ENCODE measurements around the gene THBS2.
"Not testable (repeated sequence)": the region's sequence is repeated elsewhere in the genome, so short reads cannot be mapped to it uniquely, and the experiment has no call there.

The THBS2 gene

DNA sequence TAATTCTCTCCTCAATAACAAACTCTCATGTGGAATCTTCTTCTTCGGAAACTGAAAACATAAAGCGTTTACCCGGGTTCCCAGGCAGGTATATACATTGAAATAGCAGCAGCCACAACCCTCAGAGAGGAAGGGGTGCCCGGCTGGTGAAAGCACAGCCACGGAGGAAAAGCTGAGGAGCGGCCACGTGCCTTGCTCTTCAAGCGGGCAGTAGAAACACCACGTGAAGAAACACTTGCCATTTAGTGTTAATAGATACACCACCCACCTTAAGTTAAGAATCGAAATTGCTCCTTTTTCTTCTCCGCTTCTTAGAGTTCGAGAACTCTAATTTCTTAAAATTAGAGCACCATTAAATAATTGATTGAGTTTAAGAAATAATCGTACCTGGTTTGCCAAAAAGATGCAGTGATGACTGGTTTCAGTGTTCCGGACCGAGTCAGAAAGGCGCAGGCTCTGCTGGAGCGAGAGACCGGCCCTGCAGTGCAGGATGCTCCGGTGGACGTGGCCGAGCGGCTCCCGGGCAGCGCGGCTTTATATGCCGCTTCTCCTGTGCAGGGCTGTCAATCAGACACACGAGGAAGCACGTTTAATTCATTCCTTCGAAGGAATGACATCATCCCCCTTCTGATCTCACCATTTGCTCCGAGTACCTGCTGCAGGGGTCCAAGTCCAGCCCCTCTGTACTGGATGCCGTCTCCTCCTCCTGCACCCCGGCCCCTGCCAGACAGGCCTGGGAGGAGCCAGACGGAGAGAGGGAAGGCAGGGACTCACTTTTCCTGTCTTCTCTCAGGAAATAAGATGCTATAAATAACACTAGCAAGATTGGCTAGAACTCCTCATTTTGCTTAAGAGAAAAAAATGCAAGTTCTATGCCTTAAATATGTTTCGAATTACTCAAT lies at the start of gene THBS2:
Gene THBS2, minus strand, starts transcription at position 510 of the 902 bp plus-strand sequence. CDS start 3,062 bp downstream, outside the sequence.
- Histone ChIP-seq H3K4me1 (ENCODE audit: control insufficient read depth, insufficient read depth, low read length) (no peaks in the 10 kb centered on the region), H3K36me3 (ENCODE audit: control insufficient read depth, insufficient read depth, low read length) (no peaks in the 10 kb centered on the region), H3K9ac (ENCODE audit: low read length) (no peak within 1 kb of the TSS), H3K27me3 (ENCODE audit: control insufficient read depth, insufficient read depth, low read length) (peaks cover 37% of the 10 kb centered on the region), H3K9me3 (ENCODE audit: control insufficient read depth, low read length) (no peaks in the 10 kb centered on the region), H3K4me3 (ENCODE audit: low read length) (no peak within 1 kb of the TSS)

DNA sequence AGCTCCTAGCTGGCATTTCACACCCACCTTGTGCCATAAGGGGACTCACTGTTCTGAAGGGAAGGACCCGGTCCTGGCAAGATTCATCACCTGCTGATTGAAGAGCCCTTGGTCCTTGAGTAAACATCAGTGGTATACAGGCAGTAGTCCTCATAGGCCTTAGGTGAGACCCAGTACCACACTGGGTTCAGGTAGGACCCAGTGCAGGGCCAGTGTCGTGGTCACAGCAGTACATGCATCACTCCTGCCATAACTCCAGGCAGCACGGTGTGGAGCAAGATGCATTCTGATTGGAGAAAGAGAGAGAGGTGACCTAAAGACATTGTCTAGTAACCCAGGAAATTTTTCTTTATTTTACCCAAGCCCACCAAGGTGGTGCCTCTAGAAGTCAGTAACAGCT lies 49.1 kb upstream of the THBS2 start:
- H3K4me3 ChIP-seq (ENCODE audit: low read length), result no peak overlapping the region
- no peak overlapping the region for H3K9ac ChIP-seq (ENCODE audit: low read length)
- no peaks in the 10 kb centered on the region for H3K4me1 ChIP-seq (ENCODE audit: control insufficient read depth, insufficient read depth, low read length)
- no peaks in the 10 kb centered on the region for H3K9me3 ChIP-seq (ENCODE audit: control insufficient read depth, low read length)
- no peaks in the 10 kb centered on the region for H3K27me3 ChIP-seq (ENCODE audit: control insufficient read depth, insufficient read depth, low read length)
- H3K36me3 ChIP-seq (ENCODE audit: control insufficient read depth, insufficient read depth, low read length), result no peaks in the 10 kb centered on the region

- no peak overlapping the region for H3K4me3 ChIP-seq (ENCODE audit: low read length)
- H3K9ac ChIP-seq (ENCODE audit: low read length), result no peak overlapping the region
- H3K27me3 ChIP-seq (ENCODE audit: control insufficient read depth, insufficient read depth, low read length), result no peaks in the 10 kb centered on the region
- H3K36me3 ChIP-seq (ENCODE audit: control insufficient read depth, insufficient read depth, low read length), result no peaks in the 10 kb centered on the region
- no peaks in the 10 kb centered on the region for H3K9me3 ChIP-seq (ENCODE audit: control insufficient read depth, low read length)
- no peaks in the 10 kb centered on the region for H3K4me1 ChIP-seq (ENCODE audit: control insufficient read depth, insufficient read depth, low read length)
Measured at GRCh38 chr6:169302255-169302654, 48.6 kb upstream of the THBS2 start.

- H3K9me3 ChIP-seq (ENCODE audit: control insufficient read depth, low read length), result no peaks in the 10 kb centered on the region
- H3K9ac ChIP-seq (ENCODE audit: low read length), result no peak overlapping the region
- H3K27me3 ChIP-seq (ENCODE audit: control insufficient read depth, insufficient read depth, low read length), result no peaks in the 10 kb centered on the region
- H3K4me3 ChIP-seq (ENCODE audit: low read length), result no peak overlapping the region
- no peaks in the 10 kb centered on the region for H3K36me3 ChIP-seq (ENCODE audit: control insufficient read depth, insufficient read depth, low read length)
- no peaks in the 10 kb centered on the region for H3K4me1 ChIP-seq (ENCODE audit: control insufficient read depth, insufficient read depth, low read length)
Measured at GRCh38 chr6:169300916-169301315, 47.3 kb upstream of the THBS2 start.

DNA sequence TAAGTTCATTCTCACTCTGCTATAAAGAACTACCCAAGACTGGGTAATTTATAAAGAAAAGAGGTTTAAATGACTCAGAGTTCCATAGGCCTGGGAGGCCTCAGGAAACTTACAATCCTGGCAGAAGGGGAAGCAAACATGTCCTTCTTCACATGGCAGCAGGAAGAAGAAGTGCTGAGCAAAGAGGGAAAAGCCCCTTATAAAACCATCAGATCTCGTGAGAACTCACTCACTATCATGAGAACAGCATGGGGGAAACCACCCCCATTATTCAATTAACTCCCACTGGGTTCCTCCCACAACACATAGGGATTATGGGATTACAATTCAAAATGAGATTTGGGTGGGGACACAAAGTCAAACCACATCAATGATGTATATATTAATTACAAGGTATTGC lies 45.0 kb upstream of the THBS2 start:
- H3K9me3 ChIP-seq (ENCODE audit: control insufficient read depth, low read length); H3K36me3 ChIP-seq (ENCODE audit: control insufficient read depth, insufficient read depth, low read length); H3K27me3 ChIP-seq (ENCODE audit: control insufficient read depth, insufficient read depth, low read length); H3K4me1 ChIP-seq (ENCODE audit: control insufficient read depth, insufficient read depth, low read length); H3K4me3 ChIP-seq (ENCODE audit: low read length); H3K9ac ChIP-seq (ENCODE audit: low read length): not testable (repeated sequence)

GRCh38 chr6:169296622-169297021 lies 43.0 kb upstream of the THBS2 start:
- Histone ChIP-seq H3K27me3 (ENCODE audit: control insufficient read depth, insufficient read depth, low read length) (no peaks in the 10 kb centered on the region), H3K4me3 (ENCODE audit: low read length) (no peak overlapping the region), H3K36me3 (ENCODE audit: control insufficient read depth, insufficient read depth, low read length) (no peaks in the 10 kb centered on the region), H3K9ac (ENCODE audit: low read length) (no peak overlapping the region), H3K4me1 (ENCODE audit: control insufficient read depth, insufficient read depth, low read length) (no peaks in the 10 kb centered on the region), H3K9me3 (ENCODE audit: control insufficient read depth, low read length) (no peaks in the 10 kb centered on the region)

GRCh38 chr6:169296170-169296569 lies 42.5 kb upstream of the THBS2 start:
- Histone ChIP-seq H3K27me3 (ENCODE audit: control insufficient read depth, insufficient read depth, low read length) (no peaks in the 10 kb centered on the region), H3K9ac (ENCODE audit: low read length) (no peak overlapping the region), H3K4me3 (ENCODE audit: low read length) (no peak overlapping the region)

GRCh38 chr6:169293196-169293595 lies 39.5 kb upstream of the THBS2 start:
- H3K4me3 ChIP-seq (ENCODE audit: low read length), result no peak overlapping the region
- no peaks in the 10 kb centered on the region for H3K9me3 ChIP-seq (ENCODE audit: control insufficient read depth, low read length)
- no peak overlapping the region for H3K9ac ChIP-seq (ENCODE audit: low read length)
- no peaks in the 10 kb centered on the region for H3K27me3 ChIP-seq (ENCODE audit: control insufficient read depth, insufficient read depth, low read length)
- H3K4me1 ChIP-seq (ENCODE audit: control insufficient read depth, insufficient read depth, low read length), result peaks cover 5% of the 10 kb centered on the region
- H3K36me3 ChIP-seq (ENCODE audit: control insufficient read depth, insufficient read depth, low read length), result no peaks in the 10 kb centered on the region

More at GRCh38 chr6:169296170-169296569, 42.5 kb upstream of the THBS2 start:
- Histone ChIP-seq H3K4me1 (ENCODE audit: control insufficient read depth, insufficient read depth, low read length) (no peaks in the 10 kb centered on the region), H3K9me3 (ENCODE audit: control insufficient read depth, low read length) (no peaks in the 10 kb centered on the region), H3K36me3 (ENCODE audit: control insufficient read depth, insufficient read depth, low read length) (no peaks in the 10 kb centered on the region)

- no peaks in the 10 kb centered on the region for H3K36me3 ChIP-seq (ENCODE audit: control insufficient read depth, insufficient read depth, low read length)
- H3K9me3 ChIP-seq (ENCODE audit: control insufficient read depth, low read length), result no peaks in the 10 kb centered on the region
- H3K4me3 ChIP-seq (ENCODE audit: low read length), result no peak overlapping the region
- peaks cover 5% of the 10 kb centered on the region for H3K4me1 ChIP-seq (ENCODE audit: control insufficient read depth, insufficient read depth, low read length)
- H3K9ac ChIP-seq (ENCODE audit: low read length), result no peak overlapping the region
- no peaks in the 10 kb centered on the region for H3K27me3 ChIP-seq (ENCODE audit: control insufficient read depth, insufficient read depth, low read length)
Measured at GRCh38 chr6:169292338-169293124, 38.9 kb upstream of the THBS2 start.

DNA sequence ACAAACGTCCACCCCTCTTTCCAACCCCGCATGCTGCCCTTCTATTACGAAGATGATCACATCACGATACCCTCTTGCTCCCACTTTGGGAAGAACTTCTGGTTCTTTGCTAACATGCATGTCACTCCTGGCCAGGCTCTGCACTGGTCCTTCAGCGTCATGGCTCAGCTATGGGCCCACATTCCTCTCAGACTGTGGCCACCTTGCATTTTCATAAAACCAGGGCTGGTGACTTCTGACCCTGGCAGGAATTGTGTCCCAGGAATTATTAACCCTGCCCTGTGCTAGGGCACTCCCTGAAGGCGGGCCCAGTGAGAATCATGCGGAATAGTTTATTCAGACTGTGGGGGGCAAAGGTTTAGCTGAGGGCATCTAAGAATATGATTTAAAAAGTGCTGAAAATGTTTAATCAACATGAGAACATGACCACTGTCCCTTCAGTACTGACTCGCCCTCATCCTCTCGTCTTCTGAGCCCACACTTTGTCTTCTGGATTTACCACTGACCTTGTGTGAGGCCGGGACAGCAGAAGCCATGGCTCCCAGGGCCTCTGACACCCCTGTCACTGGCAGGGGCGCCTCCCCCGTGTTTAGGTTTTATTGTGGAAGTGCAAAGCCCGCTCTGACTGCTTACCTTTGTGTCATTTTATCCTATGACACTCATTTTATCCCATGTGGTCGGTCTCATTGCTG lies 38.1 kb upstream of the THBS2 start:
- no peak overlapping the region for H3K4me3 ChIP-seq (ENCODE audit: low read length)
- no peaks in the 10 kb centered on the region for H3K27me3 ChIP-seq (ENCODE audit: control insufficient read depth, insufficient read depth, low read length)
- H3K9ac ChIP-seq (ENCODE audit: low read length), result no peak overlapping the region
- H3K36me3 ChIP-seq (ENCODE audit: control insufficient read depth, insufficient read depth, low read length), result no peaks in the 10 kb centered on the region
- H3K9me3 ChIP-seq (ENCODE audit: control insufficient read depth, low read length), result no peaks in the 10 kb centered on the region
- peaks cover 5% of the 10 kb centered on the region for H3K4me1 ChIP-seq (ENCODE audit: control insufficient read depth, insufficient read depth, low read length)

- Histone ChIP-seq H3K36me3 (ENCODE audit: control insufficient read depth, insufficient read depth, low read length) (no peaks in the 10 kb centered on the region), H3K27me3 (ENCODE audit: control insufficient read depth, insufficient read depth, low read length) (no peaks in the 10 kb centered on the region), H3K9ac (ENCODE audit: low read length) (no peak overlapping the region), H3K9me3 (ENCODE audit: control insufficient read depth, low read length) (no peaks in the 10 kb centered on the region), H3K4me1 (ENCODE audit: control insufficient read depth, insufficient read depth, low read length) (peaks cover 5% of the 10 kb centered on the region), H3K4me3 (ENCODE audit: low read length) (no peak overlapping the region)
Measured at GRCh38 chr6:169291148-169291547, 37.5 kb upstream of the THBS2 start.
